Activated T-cell treated with anti-CD3 and anti-CD28 coated beads, Interleukin-2, amount 50 U/mL, for 24 hours (primary cell): ENCODE data around the gene TMCC1.
A peak's percentile ranks its signal among the peaks of the same experiment; 100 is the strongest.

Experiments used
- DNase-seq: peaks from one replicate; pipeline ENCODE4 v3.0.0-alpha.2; 2020
- H3K27ac Mint-ChIP-seq: 2 replicates; pipeline ENCODE4 v1.8.0; 2020; ENCODE audit warnings: mild to moderate bottlenecking, mixed read lengths
- H3K27me3 Mint-ChIP-seq: 2 replicates; pipeline ENCODE4 v1.8.0; 2020; ENCODE audit warnings: mixed read lengths
- H3K36me3 Mint-ChIP-seq: 2 replicates; pipeline ENCODE4 v1.8.0; 2020; ENCODE audit warnings: low read depth, mixed read lengths
- H3K4me1 Mint-ChIP-seq: 2 replicates; pipeline ENCODE4 v1.8.0; 2020; ENCODE audit warnings: low read depth, mixed read lengths
- H3K4me3 Mint-ChIP-seq: 2 replicates; pipeline ENCODE4 v1.8.0; 2020; ENCODE audit warnings: mild to moderate bottlenecking, moderate library complexity, mixed read lengths
- H3K9me3 Mint-ChIP-seq: 2 replicates; pipeline ENCODE4 v1.8.0; 2020; ENCODE audit warnings: mixed read lengths

The TMCC1 gene

DNA sequence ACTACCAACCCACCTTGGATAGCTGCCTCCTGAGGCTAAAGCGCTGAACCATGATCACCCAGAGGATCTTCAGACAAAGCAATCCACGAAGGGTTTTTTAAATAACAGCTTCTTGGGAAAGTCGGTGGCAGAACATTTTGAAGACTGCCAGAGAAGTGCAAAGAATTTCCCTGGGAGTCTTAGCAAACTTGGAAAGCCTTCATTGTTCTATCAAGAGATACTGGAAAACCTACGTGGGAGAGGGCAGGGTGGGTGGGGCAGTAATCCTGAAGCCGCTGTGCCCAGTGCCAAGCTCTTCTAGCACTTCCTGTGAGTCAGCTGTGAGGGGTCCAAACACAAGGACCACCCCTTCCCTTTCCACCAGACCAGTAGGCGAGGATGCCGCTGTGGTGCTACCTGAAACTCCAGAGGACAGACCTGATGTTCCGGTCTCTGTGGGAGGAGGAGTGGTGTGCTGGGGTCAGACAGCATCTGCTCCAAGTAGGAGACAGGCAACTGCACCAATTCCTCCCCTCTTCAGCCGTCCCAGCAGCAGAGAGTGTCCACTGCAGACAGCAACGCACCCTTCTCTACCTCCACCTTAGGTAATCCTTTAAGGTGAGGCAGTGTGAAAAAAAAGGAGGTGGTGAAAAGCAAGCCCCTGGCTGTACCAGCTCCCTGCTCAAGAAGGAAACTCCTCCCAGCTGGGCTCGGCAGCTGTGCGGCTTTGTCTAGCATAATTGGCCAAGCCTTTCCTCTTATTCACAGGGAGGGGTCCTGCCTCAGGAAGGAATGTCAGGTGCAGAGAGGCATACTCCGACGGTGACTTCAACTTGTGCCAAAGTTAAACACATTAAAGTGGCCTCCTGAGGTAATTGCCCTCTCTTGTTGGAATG, 99.0 kb downstream of the TMCC1 start:
- H3K4me3 Mint-ChIP-seq, result no peak overlapping the region
- DNase-seq, result no peak
- peaks cover 4% of the 10 kb centered on the region for H3K36me3 Mint-ChIP-seq
- H3K4me1 Mint-ChIP-seq, result peaks cover 26% of the 10 kb centered on the region
- no peaks in the 10 kb centered on the region for H3K27me3 Mint-ChIP-seq
- H3K27ac Mint-ChIP-seq, result peak overlapping the region; percentile 34
- H3K9me3 Mint-ChIP-seq, result no peaks in the 10 kb centered on the region

DNA sequence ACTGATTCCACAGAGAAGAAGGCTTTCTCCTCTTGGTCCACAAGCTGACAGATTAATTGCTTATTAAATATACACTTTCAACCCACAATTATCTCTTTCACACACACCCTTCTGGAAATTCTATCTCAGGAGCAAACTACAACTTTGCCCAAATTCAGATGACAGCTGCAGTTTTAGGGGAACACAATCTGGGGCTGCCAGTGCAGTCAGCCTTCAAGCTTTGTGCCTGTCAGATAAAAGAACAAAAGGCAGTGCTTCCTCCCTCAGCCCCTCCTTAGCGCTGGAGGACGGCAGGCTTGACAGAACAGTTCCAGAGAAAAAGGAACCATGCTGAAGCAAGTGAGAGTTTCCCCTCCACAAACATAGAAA, 99.6 kb downstream of the TMCC1 start:
- Mint-ChIP-seq H3K36me3 (peaks cover 4% of the 10 kb centered on the region), H3K27ac (peak overlapping the region; percentile 34), H3K27me3 (no peaks in the 10 kb centered on the region), H3K4me3 (no peak overlapping the region), H3K9me3 (no peaks in the 10 kb centered on the region), H3K4me1 (peaks cover 26% of the 10 kb centered on the region)
- DNase-seq, result no peak

GRCh38 chr3:129793319-129793718, 100.2 kb downstream of the TMCC1 start:
- Mint-ChIP-seq H3K27ac (no peak overlapping the region), H3K27me3 (no peaks in the 10 kb centered on the region), H3K36me3 (peaks cover 4% of the 10 kb centered on the region), H3K4me3 (no peak overlapping the region), H3K9me3 (no peaks in the 10 kb centered on the region), H3K4me1 (peaks cover 26% of the 10 kb centered on the region)
- DNase-seq, result no peak

DNA sequence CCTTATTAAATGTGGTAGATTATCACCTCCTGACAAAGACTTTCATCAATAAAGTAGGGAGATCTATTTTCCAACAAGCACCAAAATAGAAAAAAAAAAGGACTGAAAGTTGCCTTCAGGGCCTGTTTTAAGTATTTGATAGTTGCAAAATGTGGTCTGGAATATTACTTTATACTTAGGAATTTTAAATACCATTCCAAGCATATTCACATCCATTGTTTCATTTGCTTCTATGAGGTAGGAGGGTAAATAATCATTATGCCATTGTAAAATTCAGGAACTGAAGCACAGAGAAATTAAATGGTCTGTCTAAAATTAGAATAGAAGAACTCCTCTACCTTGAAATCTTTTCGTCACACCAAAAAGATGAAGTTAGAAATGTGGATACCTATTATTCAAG, 110.0 kb downstream of the TMCC1 start:
- Mint-ChIP-seq H3K4me1 (no peaks in the 10 kb centered on the region), H3K9me3 (no peaks in the 10 kb centered on the region), H3K4me3 (no peak overlapping the region), H3K27me3 (no peaks in the 10 kb centered on the region), H3K27ac (no peak overlapping the region), H3K36me3 (no peaks in the 10 kb centered on the region)
- DNase-seq, result no peak

DNA sequence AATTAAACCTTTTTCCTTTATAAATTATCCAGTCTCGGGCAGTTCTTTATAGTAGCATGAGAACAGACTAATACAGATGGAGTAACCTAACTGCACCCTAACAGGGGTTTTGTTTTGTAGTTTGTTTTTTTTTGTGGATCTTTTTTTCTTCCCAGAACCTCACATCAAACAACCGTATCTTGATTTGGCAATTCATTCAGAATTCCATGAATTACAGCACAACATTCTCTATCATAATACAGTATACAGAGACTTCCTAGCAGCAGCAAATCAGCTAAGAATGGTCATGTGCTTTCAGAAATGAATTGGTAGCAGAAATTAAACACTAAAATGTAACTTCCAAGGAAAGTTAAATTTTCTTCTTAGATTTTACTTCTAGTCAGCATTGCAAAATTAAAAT, 114.6 kb downstream of the TMCC1 start:
- Mint-ChIP-seq H3K27me3 (no peaks in the 10 kb centered on the region), H3K4me1 (no peaks in the 10 kb centered on the region), H3K4me3 (no peak overlapping the region), H3K27ac (no peak overlapping the region), H3K9me3 (no peaks in the 10 kb centered on the region), H3K36me3 (no peaks in the 10 kb centered on the region)
- no peak for DNase-seq

DNA sequence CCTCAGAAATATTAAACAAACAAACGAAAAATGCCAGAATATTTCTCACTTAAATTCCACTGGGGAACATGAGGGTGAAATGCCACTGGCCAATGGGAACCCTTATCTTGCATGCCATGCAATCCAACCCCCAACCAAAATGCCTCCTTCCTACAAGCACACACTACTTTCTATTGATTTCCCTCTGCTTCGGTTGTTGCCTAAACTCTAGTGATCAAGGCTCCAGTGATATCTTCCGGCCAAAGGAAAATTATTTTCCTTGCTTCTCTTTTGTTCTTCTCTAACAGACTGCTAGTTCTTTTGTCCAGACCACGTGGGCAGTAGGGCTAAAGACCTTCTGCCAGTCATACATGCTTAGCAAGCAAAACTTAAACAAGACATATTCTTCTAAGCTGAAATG, 115.7 kb downstream of the TMCC1 start:
- H3K4me3 Mint-ChIP-seq, result no peak overlapping the region
- H3K9me3 Mint-ChIP-seq, result no peaks in the 10 kb centered on the region
- H3K27ac Mint-ChIP-seq, result no peak overlapping the region
- H3K4me1 Mint-ChIP-seq, result peaks cover 1% of the 10 kb centered on the region
- H3K27me3 Mint-ChIP-seq, result no peaks in the 10 kb centered on the region
- no peaks in the 10 kb centered on the region for H3K36me3 Mint-ChIP-seq
- no peak for DNase-seq

GRCh38 chr3:129775870-129776269, 117.6 kb downstream of the TMCC1 start:
- peaks cover 1% of the 10 kb centered on the region for H3K4me1 Mint-ChIP-seq
- H3K27me3 Mint-ChIP-seq, result no peaks in the 10 kb centered on the region
- no peak overlapping the region for H3K27ac Mint-ChIP-seq
- no peak for DNase-seq
- no peaks in the 10 kb centered on the region for H3K9me3 Mint-ChIP-seq
- no peaks in the 10 kb centered on the region for H3K36me3 Mint-ChIP-seq
- no peak overlapping the region for H3K4me3 Mint-ChIP-seq

DNA sequence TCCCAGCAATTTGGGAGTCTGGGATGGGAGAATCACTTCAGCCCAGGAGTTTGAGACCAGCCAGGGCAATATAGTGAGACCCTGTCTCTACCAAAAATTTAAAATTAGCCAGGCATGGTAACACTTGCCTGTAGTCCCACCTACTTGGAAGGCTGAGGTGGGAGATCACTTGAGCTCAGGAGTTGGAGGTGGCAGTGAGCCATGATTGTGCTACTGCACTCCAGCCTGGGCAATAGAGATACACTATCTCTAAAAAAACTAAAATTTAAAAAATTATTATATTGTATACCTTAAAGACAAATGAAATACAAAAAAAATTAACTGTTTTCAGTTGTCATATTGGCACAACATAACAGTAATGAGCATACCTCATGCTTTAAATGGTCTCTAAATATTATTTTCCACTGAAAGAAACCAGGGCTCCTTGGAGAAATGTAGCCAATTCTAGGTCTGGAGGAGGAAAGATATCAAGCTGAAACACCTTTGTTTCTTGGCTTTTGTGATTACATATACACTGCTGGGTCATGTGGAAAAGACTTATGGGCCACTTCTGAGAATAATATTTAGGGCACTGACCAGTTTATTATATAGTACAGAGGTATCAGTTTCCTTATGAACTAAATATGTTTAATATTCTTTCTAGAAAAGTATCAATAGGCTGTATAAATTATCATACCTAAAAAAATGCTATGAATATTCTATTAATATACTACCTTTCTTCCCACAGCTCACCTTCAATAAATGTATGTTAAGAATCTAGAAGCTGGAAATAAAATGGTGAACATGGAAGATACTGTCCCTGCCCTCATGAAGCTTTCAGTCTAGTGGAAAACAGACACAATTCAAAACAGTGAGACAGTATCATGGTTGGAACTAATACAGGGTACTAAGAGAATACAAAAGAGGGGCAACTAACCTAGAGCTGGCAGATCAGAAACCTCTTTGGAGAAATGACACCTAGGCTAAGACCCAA, 119.5 kb downstream of the TMCC1 start:
- H3K4me1 Mint-ChIP-seq, result peaks cover 1% of the 10 kb centered on the region
- H3K36me3 Mint-ChIP-seq, result no peaks in the 10 kb centered on the region
- H3K4me3 Mint-ChIP-seq, result no peak overlapping the region
- no peak overlapping the region for H3K27ac Mint-ChIP-seq
- no peaks in the 10 kb centered on the region for H3K27me3 Mint-ChIP-seq
- no peaks in the 10 kb centered on the region for H3K9me3 Mint-ChIP-seq
- DNase-seq, result no peak

DNA sequence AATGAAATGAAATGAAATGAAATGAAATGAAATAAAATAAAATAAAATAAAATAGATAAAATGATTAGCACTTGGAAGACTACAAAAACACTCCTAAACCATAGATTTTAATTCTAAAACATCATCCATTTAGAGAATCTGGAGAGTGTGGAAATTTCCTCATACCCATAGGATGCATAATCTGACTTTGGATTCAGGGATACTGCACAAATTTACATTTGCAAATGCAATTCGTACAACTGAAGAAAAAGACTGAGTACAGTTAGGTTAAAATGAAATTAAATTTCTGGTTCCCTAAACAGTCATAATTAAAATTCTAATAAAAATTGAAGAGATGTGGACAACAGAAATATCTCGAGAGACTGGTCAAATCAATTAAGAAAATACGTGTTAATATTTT, 122.9 kb downstream of the TMCC1 start:
- no peaks in the 10 kb centered on the region for H3K27me3 Mint-ChIP-seq

DNA sequence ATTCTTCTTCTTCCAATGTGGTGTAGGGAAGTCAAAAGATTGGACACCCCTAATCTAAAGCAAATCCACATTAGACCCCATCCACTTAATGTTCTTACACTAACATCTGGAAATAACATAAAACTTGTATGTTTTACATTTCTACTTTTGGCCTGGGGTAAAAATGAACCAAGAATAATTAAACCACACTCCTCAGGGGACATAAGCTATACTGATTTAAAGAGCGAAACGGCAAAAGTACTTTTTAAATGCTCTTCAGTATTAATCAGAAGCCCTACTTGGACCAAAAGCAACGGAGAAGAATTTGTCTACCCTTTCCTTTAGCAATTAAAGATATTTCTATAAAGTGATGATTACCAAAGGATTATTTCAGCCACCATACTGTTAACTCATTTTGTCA, 123.9 kb downstream of the TMCC1 start:
- Mint-ChIP-seq H3K36me3 (no peaks in the 10 kb centered on the region), H3K4me1 (peaks cover 1% of the 10 kb centered on the region), H3K4me3 (no peak overlapping the region), H3K27ac (no peak overlapping the region), H3K27me3 (no peaks in the 10 kb centered on the region), H3K9me3 (no peaks in the 10 kb centered on the region)
- no peak for DNase-seq

More for the DNA sequence above, 122.9 kb downstream of the TMCC1 start:
- no peak for DNase-seq
- H3K4me1 Mint-ChIP-seq, result peaks cover 1% of the 10 kb centered on the region
- no peaks in the 10 kb centered on the region for H3K9me3 Mint-ChIP-seq
- H3K4me3 Mint-ChIP-seq, result no peak overlapping the region
- no peaks in the 10 kb centered on the region for H3K36me3 Mint-ChIP-seq
- H3K27ac Mint-ChIP-seq, result no peak overlapping the region

DNA sequence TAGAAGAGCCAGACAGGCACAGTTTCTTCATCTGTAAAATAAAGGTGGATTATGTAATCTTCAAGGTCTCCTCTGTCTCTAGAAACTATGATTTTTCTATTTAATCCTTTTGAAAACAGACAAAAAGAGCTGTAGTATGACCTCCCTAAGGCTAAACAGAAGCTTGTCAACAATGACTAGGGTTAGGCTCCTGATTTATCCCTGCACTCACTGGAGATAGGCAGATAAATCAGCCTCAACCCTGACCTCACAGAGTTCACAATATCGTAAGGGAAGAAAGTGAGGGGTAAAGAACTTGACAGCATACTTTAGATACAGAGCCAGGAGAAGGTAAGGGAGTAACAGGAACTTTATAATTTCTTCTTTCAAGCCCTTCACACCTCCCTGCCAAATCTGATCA, 124.8 kb downstream of the TMCC1 start:
- H3K4me1 Mint-ChIP-seq, result peaks cover 1% of the 10 kb centered on the region
- no peak overlapping the region for H3K27ac Mint-ChIP-seq
- H3K36me3 Mint-ChIP-seq, result no peaks in the 10 kb centered on the region
- no peak for DNase-seq
- H3K9me3 Mint-ChIP-seq, result no peaks in the 10 kb centered on the region
- H3K4me3 Mint-ChIP-seq, result no peak overlapping the region
- no peaks in the 10 kb centered on the region for H3K27me3 Mint-ChIP-seq

- no peak overlapping the region for H3K4me3 Mint-ChIP-seq
- no peaks in the 10 kb centered on the region for H3K4me1 Mint-ChIP-seq
- H3K9me3 Mint-ChIP-seq, result no peaks in the 10 kb centered on the region
- peaks cover 3% of the 10 kb centered on the region for H3K36me3 Mint-ChIP-seq
- no peak for DNase-seq
- no peak overlapping the region for H3K27ac Mint-ChIP-seq
- no peaks in the 10 kb centered on the region for H3K27me3 Mint-ChIP-seq
These were observed 127.4 kb downstream of the TMCC1 start for GRCh38 chr3:129766135-129766534.

DNA sequence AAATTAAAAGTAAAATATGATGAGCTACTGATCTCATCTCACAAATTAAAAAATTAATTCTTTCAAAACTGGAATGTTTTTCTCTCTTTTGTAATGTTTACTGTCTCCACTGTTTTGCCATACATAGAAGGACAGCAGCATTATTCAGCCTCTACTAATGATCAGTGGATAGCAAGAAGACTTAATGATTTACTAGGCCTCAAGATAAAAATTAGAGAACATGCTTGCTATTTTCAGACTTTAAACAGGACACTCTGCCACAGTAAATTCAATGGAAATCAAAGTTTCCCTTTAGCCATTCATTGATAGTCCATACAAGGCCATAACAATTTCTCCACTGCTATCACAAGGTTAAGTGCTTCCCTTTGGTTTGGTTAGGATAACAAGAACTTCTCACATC, 129.4 kb downstream of the TMCC1 start:
- Mint-ChIP-seq H3K4me1 (peaks cover under 1% of the 10 kb centered on the region), H3K9me3 (no peaks in the 10 kb centered on the region), H3K36me3 (peaks cover 3% of the 10 kb centered on the region), H3K27ac (no peak overlapping the region), H3K27me3 (no peaks in the 10 kb centered on the region), H3K4me3 (no peak overlapping the region)
- no peak for DNase-seq

GRCh38 chr3:129758785-129759320, 134.7 kb downstream of the TMCC1 start:
- no peak for DNase-seq

More at GRCh38 chr3:129758785-129759320, 134.7 kb downstream of the TMCC1 start:
- peaks cover 4% of the 10 kb centered on the region for H3K4me1 Mint-ChIP-seq
- H3K27me3 Mint-ChIP-seq, result no peaks in the 10 kb centered on the region
- H3K4me3 Mint-ChIP-seq, result no peak overlapping the region
- peaks cover 6% of the 10 kb centered on the region for H3K9me3 Mint-ChIP-seq
- peaks cover 14% of the 10 kb centered on the region for H3K36me3 Mint-ChIP-seq
- H3K27ac Mint-ChIP-seq, result no peak overlapping the region
